Omental fat pad (tissue), 4 donors: ENCODE measurements around the gene ATF6. TPM values are rescaled to one million over a fixed set of nuclear protein-coding genes. Genes with fewer than 3 reads are reported as not detected.

Experiments used
- ATAC-seq: fragments of 150-250 bp; one replicate; pipeline ENCODE4 v1.9.1; 2016; ENCODE audit warnings: mild to moderate bottlenecking, moderate library complexity; ENCODE audit not compliant: low FRiP score
- DNase-seq: peaks from one replicate; pipeline ENCODE4 v3.0.0-alpha.2; 2019; ENCODE audit warnings: low spot score
- total RNA-seq, 4 donors: library from RNA; depleted of rRNA; stranded (reverse); fragments of >200 nt; gene quantifications; one replicate each; pipeline ENCODE4 v1.1.0, GENCODE V29; 2016
- TF ChIP-seq, protein P1 (sequence below), 3 donors: fragments of 450-650 bp; IDR thresholded peaks; one replicate each; pipeline ENCODE4 v1.5.1; 2016 to 2017; ENCODE audit warnings: antibody characterized with exemption in 3 of 3, mild to moderate bottlenecking in 3 of 3, moderate library complexity in 2 of 3

Gene ATF6
- total RNA-seq, 4 donors from 2014 or later = 30.9 to 38.0 (median 36.1) TPM

DNA sequence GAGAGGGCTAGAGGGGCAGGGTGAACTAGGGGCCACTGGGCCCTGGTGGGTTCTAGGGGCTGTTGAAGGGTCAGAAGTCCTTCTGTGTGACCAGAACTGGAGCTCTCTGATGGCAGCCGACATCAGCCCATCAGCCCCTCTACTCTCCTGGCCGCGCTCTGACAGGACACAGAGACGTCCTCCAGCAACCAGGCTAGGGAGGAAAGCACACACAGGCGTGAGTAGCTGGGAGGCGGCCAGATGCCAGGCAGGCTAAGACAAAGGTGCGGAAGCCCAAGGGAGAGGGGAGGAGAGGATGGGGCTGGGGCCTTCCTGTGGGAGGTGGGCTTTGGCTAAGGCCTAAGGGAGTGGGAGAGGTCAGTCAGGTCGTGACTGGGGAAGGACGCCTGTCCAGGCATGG is 206.7 kb downstream of the ATF6 start:
- TF ChIP-seq, protein P1, sequence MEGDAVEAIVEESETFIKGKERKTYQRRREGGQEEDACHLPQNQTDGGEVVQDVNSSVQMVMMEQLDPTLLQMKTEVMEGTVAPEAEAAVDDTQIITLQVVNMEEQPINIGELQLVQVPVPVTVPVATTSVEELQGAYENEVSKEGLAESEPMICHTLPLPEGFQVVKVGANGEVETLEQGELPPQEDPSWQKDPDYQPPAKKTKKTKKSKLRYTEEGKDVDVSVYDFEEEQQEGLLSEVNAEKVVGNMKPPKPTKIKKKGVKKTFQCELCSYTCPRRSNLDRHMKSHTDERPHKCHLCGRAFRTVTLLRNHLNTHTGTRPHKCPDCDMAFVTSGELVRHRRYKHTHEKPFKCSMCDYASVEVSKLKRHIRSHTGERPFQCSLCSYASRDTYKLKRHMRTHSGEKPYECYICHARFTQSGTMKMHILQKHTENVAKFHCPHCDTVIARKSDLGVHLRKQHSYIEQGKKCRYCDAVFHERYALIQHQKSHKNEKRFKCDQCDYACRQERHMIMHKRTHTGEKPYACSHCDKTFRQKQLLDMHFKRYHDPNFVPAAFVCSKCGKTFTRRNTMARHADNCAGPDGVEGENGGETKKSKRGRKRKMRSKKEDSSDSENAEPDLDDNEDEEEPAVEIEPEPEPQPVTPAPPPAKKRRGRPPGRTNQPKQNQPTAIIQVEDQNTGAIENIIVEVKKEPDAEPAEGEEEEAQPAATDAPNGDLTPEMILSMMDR (IDR thresholded peaks at IDR 0.05) = no peak
- DNase-seq (no peak), ATAC-seq (no peak)

DNA sequence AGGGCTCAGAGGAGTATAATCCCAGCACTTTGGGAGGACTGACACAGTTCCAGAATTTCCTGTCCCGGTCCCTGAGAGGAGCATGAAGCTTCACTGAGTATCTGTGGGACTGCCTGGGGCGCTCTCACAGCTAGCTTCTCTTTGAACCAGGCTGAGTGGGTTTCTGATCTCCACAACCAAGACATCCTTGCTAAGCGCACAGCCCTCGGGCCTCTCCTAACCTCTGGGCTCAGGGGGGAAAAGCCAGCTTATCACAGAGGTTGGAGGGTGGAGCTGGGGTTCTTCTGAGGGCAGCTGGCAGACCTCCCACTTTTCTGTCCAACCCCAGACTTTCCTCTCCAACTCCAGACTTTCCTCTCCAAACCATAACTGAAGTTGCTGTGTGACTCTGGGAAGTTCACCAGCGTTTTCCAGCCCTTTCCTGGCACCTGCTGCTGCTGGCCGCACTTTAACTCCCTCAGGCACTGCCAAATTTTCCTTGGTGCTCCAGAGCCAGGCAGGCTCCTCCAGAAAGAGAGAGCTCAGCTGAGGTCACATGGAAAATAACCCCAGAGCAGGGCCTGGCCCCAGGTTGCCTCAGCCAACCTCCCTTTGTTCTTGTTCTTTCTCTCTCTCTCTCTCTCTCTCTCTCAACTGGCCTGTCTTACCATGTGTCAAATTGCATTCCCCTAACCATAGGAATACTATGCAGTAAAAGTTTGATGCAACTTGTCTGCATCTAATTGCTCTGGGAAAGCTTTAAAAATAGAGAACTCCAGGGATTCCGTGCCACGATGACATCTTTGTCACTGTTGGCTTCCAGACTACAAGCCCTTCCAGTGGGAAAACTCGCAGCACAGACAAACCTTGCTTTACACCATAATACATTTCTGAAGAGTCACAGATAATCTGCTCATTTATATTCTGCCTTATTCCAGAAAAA is 208.1 kb downstream of the ATF6 start:
- DNase-seq = no peak
- ATAC-seq = no peak
- TF ChIP-seq, protein P1 (IDR thresholded peaks at IDR 0.05) = no peak

DNA sequence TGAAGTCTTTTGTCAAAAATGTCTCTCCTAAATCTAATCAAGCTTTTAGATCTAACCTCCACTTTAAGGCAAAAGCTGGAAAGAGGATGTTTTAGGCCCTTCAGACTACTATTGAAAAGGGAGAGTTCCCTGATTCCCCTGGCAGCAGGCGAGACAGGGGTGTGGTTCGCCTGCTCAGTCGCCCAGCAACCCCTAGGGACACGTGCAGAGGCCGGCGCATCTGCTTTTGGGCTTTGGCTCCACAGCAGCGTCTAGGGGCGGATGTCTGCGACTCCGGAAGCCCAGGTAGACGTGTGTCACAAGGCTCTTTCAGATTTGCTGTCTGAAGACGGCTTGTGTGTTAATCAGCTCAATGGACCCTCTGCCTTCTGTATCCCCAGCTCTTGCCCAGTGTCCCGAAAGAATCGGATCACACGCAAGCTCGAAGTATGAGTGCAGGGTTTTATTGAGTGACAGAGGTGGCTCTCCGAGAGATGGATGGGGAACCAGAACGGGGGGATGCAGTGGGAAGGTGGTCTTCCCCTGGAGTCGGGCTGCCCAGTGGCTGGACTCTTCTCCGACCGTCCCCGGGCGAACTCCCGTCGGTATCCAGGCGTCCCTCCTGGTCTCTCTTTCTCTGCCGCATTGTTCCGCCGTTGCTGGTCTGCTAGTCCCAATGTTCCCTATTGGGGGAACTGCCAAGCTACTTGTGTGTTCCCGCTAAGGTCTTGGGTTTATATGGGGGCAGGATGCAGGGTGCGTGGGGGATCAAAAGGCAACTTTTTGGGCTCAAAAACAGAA is 212.1 kb downstream of the ATF6 start:
- DNase-seq (no peak), ATAC-seq (no peak)
- TF ChIP-seq, protein P1 (IDR thresholded peaks at IDR 0.05) = no peak

DNA sequence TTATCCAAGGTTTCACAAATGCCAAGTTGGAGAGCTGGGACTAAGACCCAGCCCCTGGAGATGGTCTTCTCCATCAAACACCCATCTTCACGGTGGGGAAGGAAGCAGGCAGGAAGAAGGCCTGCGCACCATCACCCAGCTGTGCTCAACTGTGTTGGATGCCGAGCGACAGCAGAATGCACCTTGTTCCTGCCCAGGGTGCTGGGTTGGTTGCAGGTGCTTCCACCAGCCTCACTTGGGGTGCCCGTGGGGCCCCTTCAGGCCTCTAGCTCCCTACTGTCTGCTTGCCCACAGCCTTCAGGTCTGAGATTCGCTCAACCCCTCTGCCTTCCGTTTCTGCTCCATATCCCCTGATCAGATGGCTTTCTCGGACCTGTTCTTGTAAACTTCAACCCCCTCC is 215.0 kb downstream of the ATF6 start:
- TF ChIP-seq, protein P1 (IDR thresholded peaks at IDR 0.05) = no peak
- no peak for ATAC-seq
- DNase-seq = no peak

DNA sequence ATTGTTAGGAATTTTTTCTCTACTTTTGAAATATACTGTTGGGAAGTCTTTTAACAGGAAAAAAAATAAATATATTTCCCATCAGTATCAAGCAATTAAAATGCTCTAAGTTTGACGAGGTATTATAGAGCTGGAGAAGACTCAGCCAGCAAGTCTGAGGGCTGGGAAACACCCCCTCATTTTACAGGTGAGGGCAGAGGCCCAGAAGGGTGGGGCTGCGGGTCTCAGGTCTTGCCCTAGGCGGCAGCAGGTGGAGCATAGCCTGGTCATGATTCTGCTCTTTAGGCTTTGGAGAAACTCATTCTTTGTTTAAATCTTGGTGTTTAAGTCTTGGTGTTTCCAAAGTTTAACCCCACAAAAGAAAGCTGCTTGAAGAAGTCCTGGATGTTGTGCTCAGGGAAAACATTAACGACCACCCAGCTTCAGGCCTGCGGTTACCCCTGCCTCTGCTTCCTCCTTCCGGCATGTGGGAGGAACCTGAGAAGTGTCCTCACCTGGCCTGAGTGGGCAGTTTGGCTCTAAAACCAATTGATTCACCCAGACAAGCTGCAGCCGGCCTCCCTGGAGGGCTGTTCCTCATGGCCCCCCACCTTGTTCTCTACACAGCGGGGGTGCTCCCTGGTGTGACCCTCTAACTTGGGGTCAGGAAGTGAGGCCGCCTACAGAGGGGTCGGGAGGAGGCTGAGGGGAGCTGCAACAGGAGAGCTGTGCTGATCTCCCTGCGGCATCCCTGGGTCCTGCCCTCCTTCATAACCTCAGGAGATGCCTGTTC is 215.8 kb downstream of the ATF6 start:
- DNase-seq (no peak), ATAC-seq (no peak)
- TF ChIP-seq, protein P1 (IDR thresholded peaks at IDR 0.05) = no peak

DNA sequence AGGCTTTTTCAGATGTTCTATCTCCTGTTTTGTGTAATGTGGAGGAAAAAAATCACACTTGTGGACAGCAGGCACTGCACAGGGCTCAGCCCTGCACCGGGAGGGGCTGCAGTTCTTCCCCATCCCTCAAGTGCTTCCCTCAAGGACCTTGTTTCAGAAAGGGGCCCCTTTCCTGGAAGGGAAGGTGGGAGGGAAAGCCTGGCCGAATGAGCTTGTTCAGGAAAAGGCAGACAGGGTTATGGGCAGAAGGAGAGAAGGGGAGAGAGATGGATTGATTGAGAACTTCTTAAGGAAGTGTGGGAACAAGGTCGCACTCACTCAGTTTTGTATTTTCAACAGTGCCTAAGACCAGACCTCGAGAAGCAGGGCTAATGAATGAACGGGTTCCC is 216.4 kb downstream of the ATF6 start:
- DNase-seq (no peak), ATAC-seq (no peak)
- TF ChIP-seq, protein P1 (IDR thresholded peaks at IDR 0.05) = no peak
